OCI-LY1 (cell line): ENCODE results near the gene AQR.

ENCODE experiments used
- EZH2 ChIP-seq: fragments of 200-600 bp; sonication (generic), shearing (Covaris generic); IDR thresholded peaks from 2 replicates; pipeline ENCODE4 v1.8.0; 2017; ENCODE audit warnings: borderline replicate concordance, mixed run types, mild to moderate bottlenecking, antibody characterized with exemption, low read length, moderate library complexity, mixed read lengths
- TF ChIP-seq, protein P1 (sequence below): fragments of 200-600 bp; sonication (generic), shearing (Covaris generic); IDR thresholded peaks from 2 replicates; pipeline ENCODE4 v1.5.1; 2017; ENCODE audit warnings: mild to moderate bottlenecking, antibody characterized with exemption, low read length, moderate library complexity, mixed read lengths

DNA sequence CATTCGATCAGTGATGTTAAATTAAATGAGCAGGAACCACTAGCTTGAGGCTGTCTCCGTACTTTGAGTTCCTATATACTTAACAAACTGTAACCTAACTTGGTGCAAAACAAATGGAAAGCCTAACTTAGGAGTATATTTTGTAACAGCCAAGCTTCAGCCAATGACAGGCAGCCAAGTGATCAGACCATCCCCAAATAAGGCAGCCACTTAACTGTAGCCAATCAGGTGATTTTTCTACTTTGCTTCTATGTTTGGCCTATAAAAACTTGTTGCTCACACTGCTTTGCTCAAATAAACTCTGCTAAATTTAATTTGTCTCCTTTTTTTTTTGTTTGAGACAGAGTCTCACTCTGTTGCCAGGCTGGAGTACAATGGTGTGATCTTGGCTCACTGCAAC, 37.9 kb upstream of the AQR start:
- TF ChIP-seq, protein P1, sequence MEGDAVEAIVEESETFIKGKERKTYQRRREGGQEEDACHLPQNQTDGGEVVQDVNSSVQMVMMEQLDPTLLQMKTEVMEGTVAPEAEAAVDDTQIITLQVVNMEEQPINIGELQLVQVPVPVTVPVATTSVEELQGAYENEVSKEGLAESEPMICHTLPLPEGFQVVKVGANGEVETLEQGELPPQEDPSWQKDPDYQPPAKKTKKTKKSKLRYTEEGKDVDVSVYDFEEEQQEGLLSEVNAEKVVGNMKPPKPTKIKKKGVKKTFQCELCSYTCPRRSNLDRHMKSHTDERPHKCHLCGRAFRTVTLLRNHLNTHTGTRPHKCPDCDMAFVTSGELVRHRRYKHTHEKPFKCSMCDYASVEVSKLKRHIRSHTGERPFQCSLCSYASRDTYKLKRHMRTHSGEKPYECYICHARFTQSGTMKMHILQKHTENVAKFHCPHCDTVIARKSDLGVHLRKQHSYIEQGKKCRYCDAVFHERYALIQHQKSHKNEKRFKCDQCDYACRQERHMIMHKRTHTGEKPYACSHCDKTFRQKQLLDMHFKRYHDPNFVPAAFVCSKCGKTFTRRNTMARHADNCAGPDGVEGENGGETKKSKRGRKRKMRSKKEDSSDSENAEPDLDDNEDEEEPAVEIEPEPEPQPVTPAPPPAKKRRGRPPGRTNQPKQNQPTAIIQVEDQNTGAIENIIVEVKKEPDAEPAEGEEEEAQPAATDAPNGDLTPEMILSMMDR: no peak
- TF ChIP-seq EZH2: no peak
